ENCODE data around the gene ASB9. TPM values are rescaled to one million over a fixed set of nuclear protein-coding genes. Genes with fewer than 3 reads are reported as not detected.

Gene ASB9
- total RNA-seq, 6 experiments from 2014 or later, result 0.41 to 0.94 (median 0.58) TPM

DNA sequence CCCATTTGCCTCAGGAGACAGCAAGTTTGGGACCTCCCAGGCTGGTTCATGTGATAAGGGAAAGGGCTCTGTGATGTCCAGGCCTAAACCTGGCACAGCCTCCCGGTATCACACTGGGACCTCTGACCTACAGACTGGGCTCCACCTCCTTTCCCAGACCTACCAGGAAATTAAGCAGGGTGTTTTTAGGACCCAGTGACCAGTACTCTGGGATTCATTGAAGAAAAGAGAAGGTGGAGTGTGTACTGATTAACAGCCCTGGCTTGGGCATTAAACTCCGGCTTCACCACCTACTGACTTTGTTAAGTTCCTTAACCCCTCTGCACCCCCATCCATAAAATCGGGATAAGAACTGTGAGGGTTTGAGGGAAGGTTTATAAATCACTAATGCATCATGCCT, 28.6 kb downstream of the ASB9 start:
- no peak for TF ChIP-seq CTCF (IDR thresholded peaks at IDR 0.05)
- Mint-ChIP-seq H3K4me1 (ENCODE audit: low read depth) (no peaks in the 10 kb centered on the region), H3K4me3 (no peak overlapping the region), H3K27me3 (ENCODE audit: insufficient read depth) (peaks cover 7% of the 10 kb centered on the region), H3K9me3 (no peaks in the 10 kb centered on the region), H3K27ac (no peak overlapping the region), H3K36me3 (ENCODE audit: low read depth) (no peaks in the 10 kb centered on the region)
- DNase-seq, result no peak

GRCh38 chrX:15240414-15240813, 29.5 kb downstream of the ASB9 start:
- H3K4me1 Mint-ChIP-seq (ENCODE audit: low read depth), result no peaks in the 10 kb centered on the region

DNA sequence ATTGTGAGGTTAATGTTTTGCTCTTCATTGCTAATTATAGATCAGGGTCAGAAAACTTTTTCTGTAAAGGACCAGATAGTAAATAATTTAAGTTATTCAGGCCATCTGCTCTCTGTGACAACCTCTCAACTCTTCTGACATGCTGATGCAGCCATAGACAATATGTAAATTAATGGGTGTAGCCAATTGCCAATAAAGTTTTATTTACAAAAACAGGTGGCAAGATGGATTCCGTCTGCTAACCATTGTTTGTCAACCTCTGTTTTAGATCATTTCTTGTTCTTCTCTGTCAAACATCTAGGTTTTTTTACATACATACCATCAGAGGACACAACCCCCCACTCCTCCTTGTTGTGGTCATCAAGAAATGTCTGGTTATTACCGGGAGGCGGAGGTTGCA, 33.7 kb downstream of the ASB9 start:
- Mint-ChIP-seq H3K4me1 (ENCODE audit: low read depth) (no peaks in the 10 kb centered on the region; the same call in 1 of the 2 replicates), H3K9me3 (no peaks in the 10 kb centered on the region), H3K27ac (no peak overlapping the region), H3K4me3 (no peak overlapping the region), H3K36me3 (ENCODE audit: low read depth) (no peaks in the 10 kb centered on the region), H3K27me3 (ENCODE audit: insufficient read depth) (peaks cover 3% of the 10 kb centered on the region)
- DNase-seq, result no peak
- TF ChIP-seq CTCF (IDR thresholded peaks at IDR 0.05), result no peak

More at GRCh38 chrX:15240414-15240813, 29.5 kb downstream of the ASB9 start:
- Mint-ChIP-seq H3K4me3 (no peak overlapping the region), H3K27ac (no peak overlapping the region), H3K36me3 (ENCODE audit: low read depth) (no peaks in the 10 kb centered on the region), H3K27me3 (ENCODE audit: insufficient read depth) (peaks cover 3% of the 10 kb centered on the region), H3K9me3 (no peaks in the 10 kb centered on the region)
- TF ChIP-seq CTCF (IDR thresholded peaks at IDR 0.05), result no peak
- no peak for DNase-seq

- Mint-ChIP-seq H3K27me3 (ENCODE audit: insufficient read depth) (peaks cover 3% of the 10 kb centered on the region), H3K27ac (no peak overlapping the region), H3K36me3 (ENCODE audit: low read depth) (no peaks in the 10 kb centered on the region), H3K4me1 (ENCODE audit: low read depth) (no peaks in the 10 kb centered on the region; the same call in 1 of the 2 replicates), H3K4me3 (no peak overlapping the region), H3K9me3 (no peaks in the 10 kb centered on the region)
- TF ChIP-seq CTCF (IDR thresholded peaks at IDR 0.05), result no peak
- no peak for DNase-seq
Measured at GRCh38 chrX:15235001-15235400, 34.9 kb downstream of the ASB9 start.

DNA sequence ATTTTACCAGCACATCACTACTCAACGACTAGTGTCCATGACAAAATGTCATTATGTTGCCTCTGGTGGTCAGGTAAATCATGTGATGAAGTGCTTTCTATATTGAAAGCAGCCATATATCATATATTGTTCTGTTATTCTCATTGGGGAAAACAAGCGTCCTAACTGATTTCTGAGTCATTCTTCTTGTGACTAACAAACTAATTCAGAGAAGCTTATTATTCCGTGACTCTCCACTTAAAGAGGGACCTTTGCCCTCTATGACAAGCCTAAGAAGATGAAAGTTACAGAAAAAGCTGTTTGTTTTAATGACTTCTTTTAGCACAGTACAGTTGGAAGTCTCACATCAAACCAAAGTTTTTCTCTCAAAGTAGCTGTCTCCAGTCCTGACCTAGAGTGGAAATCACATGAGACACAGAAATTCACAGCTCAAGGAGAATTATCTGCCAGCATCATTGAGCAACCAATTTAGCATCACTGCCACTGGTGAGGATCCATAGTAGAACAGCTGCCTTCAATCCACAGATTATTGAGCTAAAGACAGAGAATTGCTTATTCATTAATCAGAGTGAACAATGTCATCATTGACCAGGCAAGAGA, 36.4 kb downstream of the ASB9 start:
- Mint-ChIP-seq H3K4me1 (ENCODE audit: low read depth) (no peaks in the 10 kb centered on the region; the same call in 1 of the 2 replicates), H3K4me3 (no peak overlapping the region), H3K27me3 (ENCODE audit: insufficient read depth) (peaks cover 4% of the 10 kb centered on the region), H3K27ac (no peak overlapping the region), H3K9me3 (no peaks in the 10 kb centered on the region), H3K36me3 (ENCODE audit: low read depth) (no peaks in the 10 kb centered on the region)
- DNase-seq, result peak; percentile 1
- no peak for TF ChIP-seq CTCF (IDR thresholded peaks at IDR 0.05)

All from HFFc6 (cell line).